HG03565 (cell line): ENCODE data around the gene OR4L1.
"Not testable (repeated sequence)": the region's sequence is repeated elsewhere in the genome, so short reads cannot be mapped to it uniquely, and the experiment has no call there.

Source experiments
- ATAC-seq: cut with Tn5 transposase; IDR thresholded peaks from one replicate; pipeline ENCODE4 v1.9.1; 2021; ENCODE audit warnings: mild to moderate bottlenecking, moderate library complexity; ENCODE audit not compliant: unreplicated experiment

Gene OR4L1, protein sequence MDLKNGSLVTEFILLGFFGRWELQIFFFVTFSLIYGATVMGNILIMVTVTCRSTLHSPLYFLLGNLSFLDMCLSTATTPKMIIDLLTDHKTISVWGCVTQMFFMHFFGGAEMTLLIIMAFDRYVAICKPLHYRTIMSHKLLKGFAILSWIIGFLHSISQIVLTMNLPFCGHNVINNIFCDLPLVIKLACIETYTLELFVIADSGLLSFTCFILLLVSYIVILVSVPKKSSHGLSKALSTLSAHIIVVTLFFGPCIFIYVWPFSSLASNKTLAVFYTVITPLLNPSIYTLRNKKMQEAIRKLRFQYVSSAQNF

GRCh38 chr14:20059745-20060144 is at the start of gene OR4L1:
TSS of gene OR4L1 (plus strand) at chr14:20060045. CDS start at chr14:20060045, 0 bp downstream.
- no peak for ATAC-seq

- ATAC-seq = no peak
Observed at GRCh38 chr14:20019257-20019865, 40.5 kb upstream of the OR4L1 start, which contains the start of gene OR4K14. TSS of gene OR4K14 (minus strand) at chr14:20019307. CDS start at chr14:20015193, 4,114 bp downstream.

DNA sequence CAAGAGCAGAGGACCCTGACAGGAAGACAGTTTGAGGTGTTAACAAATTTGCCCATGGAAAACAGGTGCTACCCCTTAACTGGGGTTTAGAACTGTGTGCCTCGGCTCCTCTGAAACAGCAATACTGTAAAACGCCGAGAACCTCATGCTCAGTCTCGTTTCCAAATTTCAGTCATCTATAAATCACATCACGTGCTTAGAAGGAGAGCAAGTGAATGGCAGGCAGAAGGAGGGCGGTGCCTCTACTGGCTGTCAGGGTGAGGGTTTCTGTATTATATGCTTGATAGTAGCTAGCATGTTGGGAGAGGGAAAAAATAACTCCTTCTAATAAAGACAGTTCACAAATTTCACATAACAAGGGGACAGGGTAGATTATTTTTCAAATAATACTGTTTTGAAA is 28.8 kb upstream of the OR4L1 start:
- ATAC-seq = no peak

GRCh38 chr14:20035449-20035848 is 24.4 kb upstream of the OR4L1 start:
- no peak for ATAC-seq

DNA sequence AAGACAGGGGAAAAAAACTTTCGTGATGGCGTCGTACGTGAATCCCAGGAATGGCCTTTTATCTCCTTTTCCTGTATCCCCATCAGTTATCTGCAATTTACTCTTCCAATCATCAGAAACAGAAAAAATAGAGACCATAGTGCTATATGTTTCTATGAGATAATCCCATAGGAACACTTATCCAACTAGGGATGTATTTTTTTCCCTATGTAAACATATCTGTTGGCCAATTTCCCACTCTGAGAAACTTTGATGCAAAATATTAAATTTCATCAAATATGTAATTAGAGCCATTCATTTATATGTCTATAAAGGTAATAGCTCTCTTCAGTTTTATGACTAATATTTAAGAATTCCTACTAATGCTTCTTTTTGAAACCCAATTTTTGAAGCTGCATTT is 23.9 kb upstream of the OR4L1 start, which contains the start of gene OR4K13:
OR4K13 (minus strand) TSS at position 101 of the 400 bp plus-strand sequence. CDS start 1,280 bp downstream, outside the sequence.
- no peak for ATAC-seq

DNA sequence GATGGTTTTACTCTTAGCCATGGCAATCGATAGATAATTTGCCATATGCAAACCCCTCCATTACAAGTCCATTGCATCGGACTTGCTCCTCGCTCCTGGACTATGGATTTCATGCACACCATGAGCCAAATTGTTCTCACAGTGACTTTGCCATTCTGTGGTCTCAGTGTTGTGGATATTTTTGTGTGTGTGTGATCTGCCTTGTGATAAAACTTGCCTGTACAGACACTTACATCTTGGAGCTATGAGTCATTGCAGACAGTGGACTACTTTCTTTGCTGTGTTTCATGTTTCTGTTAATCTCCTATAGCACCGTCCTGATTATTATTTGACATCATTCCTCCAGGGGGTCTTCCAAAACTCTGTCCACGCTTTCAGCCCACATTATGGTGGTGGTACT is 15.6 kb upstream of the OR4L1 start:
- no peak for ATAC-seq

DNA sequence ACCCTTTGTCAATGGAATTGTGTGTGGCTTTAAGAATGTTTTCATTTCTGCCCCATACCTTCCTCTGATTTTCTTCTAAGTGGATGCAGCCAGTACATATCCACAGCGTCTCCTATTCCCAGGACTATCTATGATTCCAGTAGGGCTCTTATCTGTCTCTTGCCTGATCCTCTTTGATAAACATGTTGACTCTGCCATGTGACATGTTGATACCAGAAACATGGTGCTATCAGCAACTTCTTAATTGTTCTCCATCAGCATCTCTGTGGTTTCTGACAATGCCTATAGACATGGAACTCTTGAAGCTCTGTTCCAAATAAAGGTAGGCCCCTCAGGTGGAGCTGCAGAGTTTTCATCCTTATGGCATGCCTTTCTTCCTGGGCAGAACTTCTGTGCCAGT is 11.6 kb upstream of the OR4L1 start:
- ATAC-seq = no peak

GRCh38 chr14:20092050-20092449 is 32.2 kb downstream of the OR4L1 start:
- ATAC-seq = no peak

- no peak for ATAC-seq
Observed at GRCh38 chr14:20093442-20093841, 33.6 kb downstream of the OR4L1 start.

DNA sequence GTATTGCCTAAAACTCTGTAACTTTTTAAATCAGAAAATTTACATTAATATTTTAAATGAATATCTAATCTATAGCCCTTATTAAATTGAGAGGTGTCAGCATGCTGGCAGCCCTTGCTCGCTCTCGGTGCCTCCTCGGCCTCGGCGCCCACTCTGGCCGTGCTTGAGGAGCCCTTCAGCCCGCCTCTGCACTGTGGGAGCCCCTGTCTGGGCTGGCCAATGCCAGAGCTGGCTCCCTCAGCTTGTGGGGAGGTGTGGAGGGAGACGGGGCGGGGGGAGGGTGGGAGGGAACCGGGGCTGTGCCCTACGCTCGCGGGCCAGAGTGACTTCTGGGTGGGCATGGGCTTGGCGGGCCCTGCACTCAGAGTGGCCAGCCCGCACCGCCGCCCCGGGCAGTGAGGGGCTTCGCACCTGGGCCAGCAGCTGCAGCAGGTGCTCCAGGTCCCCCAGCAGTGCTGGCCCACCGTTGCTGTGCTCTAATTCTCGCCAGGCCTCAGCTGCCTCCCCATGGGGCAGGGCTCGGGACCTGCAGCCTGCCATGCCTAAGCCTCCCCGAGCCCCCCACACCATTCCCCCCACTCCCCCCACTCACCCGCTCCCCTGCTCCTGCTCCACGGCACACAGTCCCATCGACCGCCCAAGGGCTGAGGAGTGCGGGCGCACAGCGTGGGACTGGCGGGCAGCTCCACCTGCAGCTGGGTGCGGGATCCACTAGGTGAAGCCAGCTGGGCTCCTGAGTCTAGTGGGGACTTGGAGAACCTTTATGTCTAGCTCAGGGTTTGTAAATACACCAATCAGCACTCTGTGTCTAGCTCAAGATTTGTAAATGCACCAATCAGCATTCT is 39.3 kb downstream of the OR4L1 start:
- ATAC-seq = not testable (repeated sequence)

DNA sequence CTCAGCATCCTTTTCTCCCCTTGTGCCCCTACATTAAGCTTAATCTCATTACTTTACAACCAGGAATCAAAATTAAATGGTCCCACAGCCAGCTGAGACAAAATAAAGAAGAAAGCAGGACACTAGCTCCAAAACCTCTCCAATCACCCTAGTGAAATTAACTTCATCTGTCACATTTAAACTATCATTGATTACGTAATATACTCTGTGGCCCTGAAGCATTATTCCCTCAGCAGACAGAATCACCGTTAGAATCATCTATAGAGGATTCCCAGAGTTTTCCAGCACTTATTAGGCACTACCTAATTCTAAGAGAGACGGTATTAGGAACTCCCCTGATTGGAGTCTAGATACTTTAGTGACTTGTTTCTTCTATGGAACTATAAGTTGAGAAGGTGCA is 50.6 kb downstream of the OR4L1 start, which contains the start of gene OR4K17:
OR4K17 (plus strand) TSS at position 302 of the 400 bp plus-strand sequence. CDS start 6,761 bp downstream, outside the sequence.
- no peak for ATAC-seq
